Adrenal gland (tissue), 12 donors: ENCODE measurements around the gene SULT1C2. TPM values are rescaled to one million over a fixed set of nuclear protein-coding genes. Genes with fewer than 3 reads are reported as not detected.

Experiments used
- DNase-seq, 7 donors: peaks; one replicate each; pipeline ENCODE4 v3.0.0-alpha.2; 2019 to 2020
- H3K27ac ChIP-seq, 5 donors: fragments of 200-600 bp; sonication (generic) in 4 of 5; 1 replicate in 3 of 5; 2 replicates in 2 of 5; pipeline versions ENCODE4 v1.5.1 to v1.8.0; 2016 to 2020; ENCODE audit warnings: mild to moderate bottlenecking in 1 of 5
- H3K27me3 ChIP-seq: fragments of 200-600 bp; 2 replicates; pipeline ENCODE4 v1.8.0; 2021
- H3K36me3 ChIP-seq, 2 donors: fragments of 200-600 bp; replicated peaks in 1 of 2; 1 replicate in 1 of 2; 2 replicates in 1 of 2; pipeline versions ENCODE4 v1.5.1 to v1.8.0; 2018 to 2022
- H3K4me1 ChIP-seq, 2 donors: fragments of 200-600 bp; replicated peaks in 1 of 2; 1 replicate in 1 of 2; 2 replicates in 1 of 2; pipeline versions ENCODE4 v1.5.1 to v1.8.0; 2018 to 2021
- H3K4me3 ChIP-seq, 4 donors: fragments of 200-600 bp; sonication (generic) in 3 of 4; one replicate each; pipeline ENCODE4 v1.5.1; 2016 to 2018
- H3K9me3 ChIP-seq, 3 donors: fragments of 200-600 bp; sonication (generic) in 1 of 3; replicated peaks in 1 of 3; 1 replicate in 2 of 3; 2 replicates in 1 of 3; pipeline versions ENCODE4 v1.5.1 to v1.8.0; 2016 to 2021
- CTCF ChIP-seq, 6 experiments: fragments of 450-650 bp in 4 of 6; fragments of 200-600 bp in 2 of 6; sonication (generic) in 1 of 6; IDR thresholded peaks; 1 replicate in 5 of 6; 2 replicates in 1 of 6; pipeline versions ENCODE4 v1.5.1 to v1.8.0; 2016 to 2021; ENCODE audit warnings: antibody characterized with exemption in 6 of 6, mild to moderate bottlenecking in 2 of 6, moderate library complexity in 1 of 6
- POLR2A ChIP-seq, 2 donors: fragments of 450-650 bp; IDR thresholded peaks; one replicate each; pipeline ENCODE4 v1.6.1; 2017; ENCODE audit warnings: antibody characterized with exemption in 2 of 2, mild to moderate bottlenecking in 2 of 2, moderate library complexity in 1 of 2
- WGBS, 4 donors: extraction: QIAGEN DNeasy Blood & Tissue Kit in 2 of 4; methylation state at CpG; one replicate each; pipeline versions ENCODE4 v1.1.5 to v1.1.7; 2013 to 2017; 5-methylcytosine and 5-hydroxymethylcytosine counted together
- intact Hi-C, 2 donors: fragments of 100-400 bp; cut with DNase I; formaldehyde crosslinking; loops; one replicate each; pipeline versions ENCODE4 v1.14.1 to v1.15.0; 2022 to 2023
- polyA plus RNA-seq, 3 donors: library from polyadenylated mRNA; stranded (reverse); fragments of 200-250 nt in 2 of 3; fragments of 350-450 nt in 1 of 3; fragmentation: Illumina TruSeq in 1 of 3; extraction: RNeasy Lipid Tissue Mini Kit (QIAGEN cat#74804) in 1 of 3; gene quantifications; one replicate each; pipeline ENCODE4 v1.2.3, GENCODE V29; 2013 to 2014
- total RNA-seq, 9 donors: library from RNA; depleted of rRNA in 4 of 9; stranded (reverse); fragments of >200 nt in 4 of 9; fragments of 120-200 nt in 1 of 9; fragmentation: NEBNext Ultra II Directional in 1 of 9; extraction: Animal tissue kit (Norgen Biotek cat#: 25700) in 1 of 9; gene quantifications; one replicate each; pipeline versions ENCODE4 v1.1.0 to v1.2.4, GENCODE V29; 2013 to 2023
- donor health status: healthy with polysubstance abuse.
- donor health status: Bipolar disorder and iron deficiency.
- donor health status: DM: yes; HTN: yes; CAD: no.
- donor health status: DM: no; HTN: no; CAD: no.
- donor health status: DM: no; HTN: no; CAD: no.
- donor health status: DM: yes; HTN: yes; CAD: no.

SULT1C2 gene
- total and polyA plus RNA-seq, 12 donors, result 0.10 to 1.5 (median 0.35) TPM; not detected in 8

GRCh38 chr2:108345951-108346350 lies 57.3 kb downstream of the SULT1C2 start:
- TF ChIP-seq POLR2A (IDR thresholded peaks at IDR 0.05), result no peak
- TF ChIP-seq CTCF (IDR thresholded peaks at IDR 0.05), result no peak

GRCh38 chr2:108346827-108347226 lies 58.1 kb downstream of the SULT1C2 start:
- no peak overlapping the region for H3K4me3 ChIP-seq
- H3K4me1 ChIP-seq, result no peaks in the 10 kb centered on the region
- no peaks in the 10 kb centered on the region for H3K36me3 ChIP-seq
- no peaks in the 10 kb centered on the region for H3K27me3 ChIP-seq
- intact Hi-C loops, result loop anchor here in 1 of 2 donors (10.0 kb wide), 1 partner anchor 238 kb away; no protein-coding TSS in a partner anchor
- no peak for TF ChIP-seq CTCF (IDR thresholded peaks at IDR 0.05)
- no peak for TF ChIP-seq POLR2A (IDR thresholded peaks at IDR 0.05)
- no peak overlapping the region for H3K27ac ChIP-seq
- no peak for DNase-seq
- WGBS, 4 donors, result 59 to 71% (median 62%) methylated on average over 3 of the region's 3 CpGs
- H3K9me3 ChIP-seq, result no peaks in the 10 kb centered on the region

More at GRCh38 chr2:108345951-108346350, 57.3 kb downstream of the SULT1C2 start:
- Histone ChIP-seq H3K27me3 (no peaks in the 10 kb centered on the region), H3K4me1 (no peaks in the 10 kb centered on the region), H3K4me3 (no peak overlapping the region), H3K9me3 (no peaks in the 10 kb centered on the region), H3K27ac (no peak overlapping the region), H3K36me3 (no peaks in the 10 kb centered on the region)
- intact Hi-C loops, result loop anchor here in 1 of 2 donors (10.0 kb wide), 1 partner anchor 239 kb away; no protein-coding TSS in a partner anchor
- 65 to 90% (median 77%) methylated on average over 3 of the region's 3 CpGs for WGBS, 4 donors
- DNase-seq, result no peak

GRCh38 chr2:108347786-108348185 lies 59.1 kb downstream of the SULT1C2 start:
- no peak for DNase-seq
- H3K9me3 ChIP-seq, result no peaks in the 10 kb centered on the region
- H3K4me3 ChIP-seq, result no peak overlapping the region
- TF ChIP-seq CTCF (IDR thresholded peaks at IDR 0.05), result no peak
- H3K27ac ChIP-seq, result no peak overlapping the region
- H3K27me3 ChIP-seq, result no peaks in the 10 kb centered on the region
- intact Hi-C loops, result loop anchor here in 1 of 2 donors (10.0 kb wide), 1 partner anchor 237 kb away; no protein-coding TSS in a partner anchor
- no peaks in the 10 kb centered on the region for H3K36me3 ChIP-seq
- no peaks in the 10 kb centered on the region for H3K4me1 ChIP-seq
- 66 to 82% (median 72%) methylated on average over 3 of the region's 3 CpGs for WGBS, 4 donors

- WGBS, 4 donors, result 72 to 82% (median 74%) methylated on average over 4 to 5 of the region's 5 CpGs
- TF ChIP-seq POLR2A (IDR thresholded peaks at IDR 0.05) (no peak), CTCF (IDR thresholded peaks at IDR 0.05) (no peak)
- intact Hi-C loops, result loop anchor here in 1 of 2 donors (10.0 kb wide), 1 partner anchor 236 kb away; no protein-coding TSS in a partner anchor
Measured at GRCh38 chr2:108348816-108349570, 60.3 kb downstream of the SULT1C2 start.

More at GRCh38 chr2:108348816-108349570, 60.3 kb downstream of the SULT1C2 start:
- H3K4me1 ChIP-seq, result no peaks in the 10 kb centered on the region
- no peak overlapping the region for H3K4me3 ChIP-seq
- H3K27me3 ChIP-seq, result no peaks in the 10 kb centered on the region
- no peaks in the 10 kb centered on the region for H3K36me3 ChIP-seq
- no peak for DNase-seq
- H3K9me3 ChIP-seq, result no peaks in the 10 kb centered on the region
- H3K27ac ChIP-seq, result no peak overlapping the region
